HepG2 (cell line): ENCODE data around the gene ACSF3. TPM values are rescaled to one million over a fixed set of nuclear protein-coding genes. Genes with fewer than 3 reads are reported as not detected.

Experiments
- AFF4 ChIP-seq: sonication (generic); formaldehyde crosslinking; IDR thresholded peaks from 2 replicates; pipeline ENCODE4 v1.4.0; 2020; ENCODE audit warnings: missing genetic modification reagents
- BRD4 ChIP-seq: sonication (generic); formaldehyde crosslinking; IDR thresholded peaks from 2 replicates; pipeline ENCODE4 v1.4.0; 2020; ENCODE audit warnings: missing genetic modification reagents
- CEBPZ ChIP-seq: IDR thresholded peaks from 2 replicates; pipeline ENCODE4 v1.6.1; 2012; ENCODE audit warnings: low read length, improper control_type of control experiment
- DDIT3 ChIP-seq: sonication (generic); formaldehyde crosslinking; IDR thresholded peaks from 2 replicates; pipeline ENCODE4 v1.4.0; 2020; ENCODE audit warnings: mild to moderate bottlenecking, missing genetic modification reagents
- ETV5 ChIP-seq: IDR thresholded peaks from 2 replicates; pipeline ENCODE4 v1.6.1; 2018; ENCODE audit warnings: missing biosample characterization, missing genetic modification reagents, inconsistent platforms, borderline replicate concordance
- GFI1 ChIP-seq: sonication (generic); formaldehyde crosslinking; IDR thresholded peaks from 2 replicates; pipeline ENCODE4 v1.5.0; 2020; ENCODE audit warnings: missing genetic modification reagents, mild to moderate bottlenecking, borderline replicate concordance
- TFDP2 ChIP-seq: sonication (generic); formaldehyde crosslinking; IDR thresholded peaks from 2 replicates; pipeline ENCODE4 v1.4.0; 2020; ENCODE audit warnings: missing genetic modification reagents
- THRA ChIP-seq: sonication (generic); formaldehyde crosslinking; IDR thresholded peaks from 2 replicates; pipeline ENCODE4 v1.4.0; 2020; ENCODE audit warnings: missing genetic modification reagents, borderline replicate concordance
- ZFP1 ChIP-seq: IDR thresholded peaks from 2 replicates; pipeline ENCODE4 v1.6.1; 2016
- ZNF276 ChIP-seq: sonication (generic); formaldehyde crosslinking; IDR thresholded peaks from 2 replicates; pipeline ENCODE4 v1.4.0; 2020; ENCODE audit warnings: mild to moderate bottlenecking, low read depth, missing genetic modification reagents
- ZNF34 ChIP-seq: sonication (generic); formaldehyde crosslinking; IDR thresholded peaks from 2 replicates; pipeline ENCODE4 v1.4.0; 2020; ENCODE audit warnings: mild to moderate bottlenecking, missing genetic modification reagents, borderline replicate concordance
- ZNF362 ChIP-seq: sonication (generic); formaldehyde crosslinking; IDR thresholded peaks from 2 replicates; pipeline ENCODE4 v1.4.0; 2020; ENCODE audit warnings: missing genetic modification reagents, mild to moderate bottlenecking, borderline replicate concordance
- ZNF607 ChIP-seq: sonication (generic); formaldehyde crosslinking; IDR thresholded peaks from 2 replicates; pipeline ENCODE4 v1.5.1; 2020; ENCODE audit warnings: missing genetic modification reagents, mild to moderate bottlenecking, borderline replicate concordance
- ZNF660 ChIP-seq: sonication (generic); formaldehyde crosslinking; IDR thresholded peaks from 2 replicates; pipeline ENCODE4 v1.5.1; 2020; ENCODE audit warnings: mild to moderate bottlenecking, low read depth, missing genetic modification reagents, borderline replicate concordance
- polyA plus RNA-seq, 8 experiments: library from polyadenylated mRNA; depleted of rRNA in 3 of 8; stranded (reverse) in 7 of 8; unstranded in 1 of 8; fragments of >200 nt; fragmentation: Illumina TruSeq in 4 of 8; extraction: Trizol in 4 of 8; gene quantifications; 2 replicates each; pipeline versions ENCODE4 v1.2.1 to v1.2.3, GENCODE V29; 2011 to 2016; ENCODE audit warnings: low read depth in 4 of 8, missing spikeins in 1 of 8, mixed read lengths in 1 of 8; ENCODE audit not compliant: insufficient read depth in 1 of 8
- total RNA-seq, 5 experiments: library from RNA; depleted of rRNA; stranded (reverse); fragments of >200 nt; fragmentation: Illumina TruSeq; extraction: Trizol; gene quantifications; 2 replicates each; pipeline ENCODE4 v1.2.3, GENCODE V29; 2016; ENCODE audit warnings: low read depth in 1 of 5

ACSF3 gene
- total and polyA plus RNA-seq, 2 of the 13 experiments (the other 11 are each of a cell fraction or from before 2014, with no cell fraction given): 14.9 to 30.6 TPM

GRCh38 chr16:89200124-89200849 is 106.6 kb downstream of the ACSF3 start, which contains the start of gene SLC22A31 (continued):
- TF ChIP-seq TFDP2: no peak
- TF ChIP-seq GFI1: peak; percentile 52
- no peak; the same call in 1 of the 2 replicates for TF ChIP-seq ZNF607
- no peak for TF ChIP-seq ZNF362
- no peak for TF ChIP-seq ZNF660
- peak; percentile 77; the same call in 1 of the 2 replicates for TF ChIP-seq BRD4 (CRISPR knock-in tag)
- TF ChIP-seq ZNF276 (CRISPR knock-in tag): no peak
- no peak for TF ChIP-seq THRA (CRISPR knock-in tag)
- TF ChIP-seq CEBPZ: no peak
- no peak for TF ChIP-seq DDIT3
- TF ChIP-seq ETV5 (CRISPR knock-in tag): peak; percentile 91
- no peak for TF ChIP-seq ZFP1 (CRISPR knock-in tag)
- 0 out of 2 replicates have a peak, but pooled peaks have one; percentile 65 for TF ChIP-seq ZNF34 (CRISPR knock-in tag)
- TF ChIP-seq AFF4: no peak
